Measurements from ENCODE around the gene CACNG6. TPM values are rescaled to one million over a fixed set of nuclear protein-coding genes. Genes with fewer than 3 reads are reported as not detected.

CACNG6 gene
- total RNA-seq, 1 experiment from 2014 or later = not detected

DNA sequence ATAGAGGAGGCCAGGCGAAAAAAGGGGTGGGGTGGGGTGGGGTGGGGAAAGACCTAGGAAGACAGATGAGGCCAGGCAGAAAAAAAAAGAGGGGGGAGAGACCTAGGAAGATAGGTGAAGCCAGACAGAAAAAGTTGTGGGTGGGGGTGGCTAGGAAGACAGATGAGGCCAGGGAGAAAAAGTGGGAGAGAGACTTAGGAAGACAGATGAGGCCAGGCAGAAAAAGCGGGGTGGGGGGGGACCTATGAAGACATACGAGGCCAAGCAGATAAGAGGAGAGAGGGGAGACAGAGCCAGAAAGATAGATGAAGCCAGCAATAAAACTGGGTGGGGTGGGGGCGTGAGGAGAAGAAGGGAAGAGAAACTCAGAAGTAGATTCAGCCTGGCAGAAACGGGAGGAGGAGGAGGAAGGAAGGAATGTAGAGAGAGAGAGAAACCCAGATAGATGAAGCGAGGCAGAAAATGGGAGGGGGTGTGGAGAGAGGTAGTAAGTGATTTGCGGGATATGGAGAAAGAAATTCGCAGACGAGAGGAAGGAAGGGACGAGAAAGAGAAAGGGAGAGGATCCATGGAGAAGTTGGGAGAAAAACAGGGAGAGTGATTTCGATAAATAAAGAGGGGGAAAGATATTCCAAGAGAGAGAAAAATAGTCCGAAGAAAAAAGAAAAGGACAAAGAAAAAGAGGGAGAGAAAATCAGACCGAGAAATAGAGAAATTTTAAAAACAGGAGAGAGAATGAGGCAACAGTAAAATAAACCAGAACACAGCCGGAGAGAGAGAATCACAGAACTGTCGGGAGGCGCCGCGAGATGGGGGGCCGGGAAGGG is 12.2 kb upstream of the CACNG6 start:
- H3K9me3 ChIP-seq (ENCODE audit: low read length) = no peaks in the 10 kb centered on the region
- H3K9me2 ChIP-seq (replicated peaks; ENCODE audit: low read length) = no peaks in the 10 kb centered on the region
- ChIA-PET POLR2A (ENCODE audit: unreplicated experiment) (no interaction called here), CTCF (no interaction called here)
- H3K27me3 ChIP-seq (ENCODE audit: low read length) = no peaks in the 10 kb centered on the region
- no TSS peak for BruUV-seq (replicated peaks)
- DNase-seq (peak; percentile 22), ATAC-seq (no peak)
- H3K36me3 ChIP-seq (ENCODE audit: low read depth, low read length) = no peaks in the 10 kb centered on the region
- H3K9ac ChIP-seq (ENCODE audit: low read length) = peak overlapping the region; percentile 73
- H3F3A ChIP-seq (ENCODE audit: low read length, unreplicated experiment) = peaks cover 7% of the 10 kb centered on the region
- TF ChIP-seq EZH2 (IDR thresholded peaks at IDR 0.05; ENCODE audit: low read length, unreplicated experiment) (no peak), EZH2phosphoT487 (IDR thresholded peaks at IDR 0.05; ENCODE audit: borderline replicate concordance, low read length) (no peak)
- TF ChIP-seq, protein P1, sequence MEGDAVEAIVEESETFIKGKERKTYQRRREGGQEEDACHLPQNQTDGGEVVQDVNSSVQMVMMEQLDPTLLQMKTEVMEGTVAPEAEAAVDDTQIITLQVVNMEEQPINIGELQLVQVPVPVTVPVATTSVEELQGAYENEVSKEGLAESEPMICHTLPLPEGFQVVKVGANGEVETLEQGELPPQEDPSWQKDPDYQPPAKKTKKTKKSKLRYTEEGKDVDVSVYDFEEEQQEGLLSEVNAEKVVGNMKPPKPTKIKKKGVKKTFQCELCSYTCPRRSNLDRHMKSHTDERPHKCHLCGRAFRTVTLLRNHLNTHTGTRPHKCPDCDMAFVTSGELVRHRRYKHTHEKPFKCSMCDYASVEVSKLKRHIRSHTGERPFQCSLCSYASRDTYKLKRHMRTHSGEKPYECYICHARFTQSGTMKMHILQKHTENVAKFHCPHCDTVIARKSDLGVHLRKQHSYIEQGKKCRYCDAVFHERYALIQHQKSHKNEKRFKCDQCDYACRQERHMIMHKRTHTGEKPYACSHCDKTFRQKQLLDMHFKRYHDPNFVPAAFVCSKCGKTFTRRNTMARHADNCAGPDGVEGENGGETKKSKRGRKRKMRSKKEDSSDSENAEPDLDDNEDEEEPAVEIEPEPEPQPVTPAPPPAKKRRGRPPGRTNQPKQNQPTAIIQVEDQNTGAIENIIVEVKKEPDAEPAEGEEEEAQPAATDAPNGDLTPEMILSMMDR (conservative IDR thresholded peaks at IDR 0.05; ENCODE audit: low read depth, low read length) = no peak
- H4K20me1 ChIP-seq (ENCODE audit: low read length) = no peaks in the 10 kb centered on the region
- peak overlapping the region; percentile 77 for H3K27ac ChIP-seq (ENCODE audit: low read length)
- intact Hi-C loops (cut with micrococcal nuclease) = loop anchor here (10.0 kb wide), 1 partner anchor 74 kb away; the partner anchor contains the start of gene CACNG7
- peak overlapping the region; percentile 90 for H3K4me3 ChIP-seq (ENCODE audit: low read length)
- H3K79me2 ChIP-seq (ENCODE audit: low read length) = peaks cover 14% of the 10 kb centered on the region
- H3K4me2 ChIP-seq (ENCODE audit: low read length) = peak overlapping the region; percentile 100
- H3K4me1 ChIP-seq (ENCODE audit: insufficient read depth, low read length) = peaks cover 27% of the 10 kb centered on the region
- H2AFZ ChIP-seq (ENCODE audit: low read length) = peak overlapping the region; percentile 72

DNA sequence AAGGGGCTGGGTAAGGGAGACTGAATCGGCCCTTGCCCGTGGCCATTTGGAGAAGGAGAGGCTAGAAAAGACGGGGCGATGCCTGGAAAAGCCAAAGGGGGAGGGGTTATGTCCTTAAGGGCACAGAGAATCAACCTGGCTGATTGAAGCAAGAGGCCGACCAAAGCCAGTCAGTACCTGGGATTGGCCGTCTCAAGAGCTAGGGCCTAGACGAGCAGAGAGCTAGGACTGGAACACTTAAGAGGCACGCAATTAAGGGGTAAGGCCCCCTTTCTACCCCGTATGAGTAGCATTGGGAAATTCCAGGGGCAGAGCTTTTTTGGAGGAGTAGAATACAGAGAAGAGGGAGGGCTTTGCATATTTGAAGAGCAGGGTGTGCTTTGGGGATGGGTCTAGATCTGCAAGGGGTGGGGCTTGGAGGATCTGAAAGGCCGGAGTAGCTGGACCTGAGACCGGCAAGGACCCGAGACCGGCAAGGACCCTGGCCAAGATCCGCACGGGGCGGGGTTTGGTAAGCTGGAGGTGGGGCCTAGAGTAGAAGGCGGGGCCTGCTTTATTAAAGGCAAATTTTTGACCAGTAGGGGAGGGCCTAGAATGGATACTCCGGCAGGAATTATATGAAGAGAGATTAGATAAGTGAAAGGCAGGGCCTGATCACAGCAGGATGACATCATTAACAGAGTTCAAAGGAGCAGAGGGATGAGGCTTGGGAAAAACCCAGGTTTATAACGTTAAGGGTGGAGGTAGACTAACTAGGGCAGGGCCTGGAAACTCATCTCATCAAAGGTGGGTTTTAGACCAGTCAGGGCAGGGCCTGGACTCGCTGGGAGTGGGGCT is 10.7 kb upstream of the CACNG6 start:
- Histone ChIP-seq H3K4me2 (ENCODE audit: low read length) (peak overlapping the region; percentile 100), H3K36me3 (ENCODE audit: low read depth, low read length) (no peaks in the 10 kb centered on the region), H3F3A (ENCODE audit: low read length, unreplicated experiment) (peaks cover 7% of the 10 kb centered on the region), H3K27ac (ENCODE audit: low read length) (peak overlapping the region; percentile 77), H4K20me1 (ENCODE audit: low read length) (no peaks in the 10 kb centered on the region), H3K27me3 (ENCODE audit: low read length) (no peaks in the 10 kb centered on the region), H3K9me2 (replicated peaks; ENCODE audit: low read length) (no peaks in the 10 kb centered on the region), H2AFZ (ENCODE audit: low read length) (peak overlapping the region; percentile 72), H3K9me3 (ENCODE audit: low read length) (no peaks in the 10 kb centered on the region), H3K79me2 (ENCODE audit: low read length) (peaks cover 14% of the 10 kb centered on the region), H3K9ac (ENCODE audit: low read length) (peak overlapping the region; percentile 53), H3K4me1 (ENCODE audit: insufficient read depth, low read length) (peaks cover 27% of the 10 kb centered on the region), H3K4me3 (ENCODE audit: low read length) (peak overlapping the region; percentile 90)
- DNase-seq (peak; percentile 94), ATAC-seq (peak; percentile 53)
- ChIA-PET POLR2A (ENCODE audit: unreplicated experiment) (interaction anchor here (0.5 to 1.4 kb wide), 11 partner anchors 36 to 1791 kb away, joined by 3 to 68 read pairs (median 5); partner anchors contain the start of genes CNOT3, MYADM and PPP2R1A), CTCF (interaction anchor here (0.6 to 1.6 kb wide), 5 partner anchors 36 to 188 kb away, joined by 3 to 26 read pairs (median 7); no protein-coding TSS in a partner anchor)
- BruUV-seq (replicated peaks) = TSS peak; percentile 65
- intact Hi-C loops (cut with micrococcal nuclease) = loop anchor here (1.0 to 2.0 kb wide), 5 partner anchors 40 to 138 kb away; no protein-coding TSS in a partner anchor
- TF ChIP-seq EZH2phosphoT487 (IDR thresholded peaks at IDR 0.05; ENCODE audit: borderline replicate concordance, low read length) (no peak), EZH2 (IDR thresholded peaks at IDR 0.05; ENCODE audit: low read length, unreplicated experiment) (no peak)
- TF ChIP-seq, protein P1 (conservative IDR thresholded peaks at IDR 0.05; ENCODE audit: low read depth, low read length) = no peak; the same call in 1 of the 2 replicates
